Caco-2 (cell line): ENCODE data around the gene LGALS14. TPM values are rescaled to one million over a fixed set of nuclear protein-coding genes. Genes with fewer than 3 reads are reported as not detected.

ENCODE experiments used
- BruUV-seq: library from RNA; stranded (reverse); fragments of 400-500 nt; replicated peaks from 2 replicates; lab custom pipeline; 2021; lab: Mats Ljungman, UMichigan
- CTCF ChIA-PET: fragments of 300-600 bp; sonication (Branson Sonifier 250); formaldehyde crosslinking; loops from one replicate; lab custom pipeline; 2022; ENCODE audit warnings: antibody characterized with exemption; lab: Charles Lee
- POLR2A ChIA-PET: fragments of 300-600 bp; sonication (Branson Sonifier 250); formaldehyde crosslinking; loops from one replicate; lab custom pipeline; 2022; ENCODE audit warnings: antibody characterized with exemption; lab: Charles Lee
- DNase-seq, 2 experiments: peaks; one replicate each; pipeline versions ENCODE4 v3.0.0 to v3.0.0-alpha.2; 2020 to 2022
- H3K27me3 ChIP-seq: replicated peaks from 2 replicates; pipeline ENCODE4 v1.6.0; 2011; ENCODE audit warnings: low read length; ENCODE audit not compliant: control insufficient read depth, insufficient read depth
- H3K36me3 ChIP-seq: 2 replicates; pipeline ENCODE4 v1.5.1; 2011; ENCODE audit warnings: low read length; ENCODE audit not compliant: control insufficient read depth, insufficient read depth
- H3K4me1 ChIP-seq: fragments of 250-450 bp; sonication (Bioruptor Pico); 2 replicates; pipeline ENCODE4 v1.5.1; 2020; ENCODE audit warnings: mild to moderate bottlenecking
- H3K4me3 ChIP-seq: 2 replicates; pipeline ENCODE4 v1.5.1; 2011; ENCODE audit warnings: low read depth, mild to moderate bottlenecking, control low read depth, low read length
- H3K9me3 ChIP-seq: fragments of 250-450 bp; sonication (Bioruptor Pico); 2 replicates; pipeline ENCODE4 v1.5.1; 2020; ENCODE audit warnings: mild to moderate bottlenecking, moderate library complexity
- H3K27ac Mint-ChIP-seq: one replicate; pipeline ENCODE4 v1.8.0; 2022; ENCODE audit warnings: mixed read lengths; ENCODE audit not compliant: unreplicated experiment
- H3K27me3 Mint-ChIP-seq: one replicate; pipeline ENCODE4 v1.8.0; 2022; ENCODE audit warnings: mixed read lengths; ENCODE audit not compliant: insufficient read depth, unreplicated experiment
- H3K36me3 Mint-ChIP-seq: one replicate; pipeline ENCODE4 v1.8.0; 2022; ENCODE audit warnings: mild to moderate bottlenecking, mixed read lengths; ENCODE audit not compliant: insufficient read depth, unreplicated experiment
- H3K4me1 Mint-ChIP-seq: one replicate; pipeline ENCODE4 v1.8.0; 2022; ENCODE audit warnings: low read depth, mixed read lengths; ENCODE audit not compliant: unreplicated experiment
- H3K4me3 Mint-ChIP-seq: one replicate; pipeline ENCODE4 v1.8.0; 2022; ENCODE audit warnings: mild to moderate bottlenecking, moderate library complexity, mixed read lengths; ENCODE audit not compliant: unreplicated experiment
- H3K9me3 Mint-ChIP-seq: one replicate; pipeline ENCODE4 v1.8.0; 2022; ENCODE audit warnings: mixed read lengths; ENCODE audit not compliant: unreplicated experiment
- CTCF ChIP-seq, 2 experiments: fragments of 200-600 bp in 1 of 2; IDR thresholded peaks; 1 replicate in 1 of 2; 2 replicates in 1 of 2; pipeline versions ENCODE4 v1.5.1 to v1.8.0; 2011 to 2022; ENCODE audit warnings: antibody characterized with exemption in 1 of 2, control low read depth in 1 of 2, inconsistent platforms in 1 of 2, low read depth in 1 of 2, low read length in 1 of 2, mild to moderate bottlenecking in 1 of 2, moderate library complexity in 1 of 2; ENCODE audit not compliant: insufficient read depth in 1 of 2, severe bottlenecking in 1 of 2, unreplicated experiment in 1 of 2
- intact Hi-C: fragments of 100-400 bp; cut with micrococcal nuclease; formaldehyde crosslinking; loops from one replicate; pipeline ENCODE4 v1.10.0; 2022; ENCODE audit not compliant: unreplicated experiment
- total RNA-seq: library from RNA; stranded (reverse); gene quantifications from 2 replicates; pipeline ENCODE4 v1.2.3, GENCODE V29; 2022

LGALS14 gene
- total RNA-seq, 1 experiment from 2014 or later: 1.2 TPM

GRCh38 chr19:39705578-39706188, 1.4 kb downstream of the LGALS14 start:
- no peak overlapping the region for H3K4me3 ChIP-seq
- POLR2A ChIA-PET: no interaction called here
- Mint-ChIP-seq H3K27ac (no peak overlapping the region), H3K4me3 (no peak overlapping the region), H3K4me1 (peaks cover 31% of the 10 kb centered on the region), H3K36me3 (no peaks in the 10 kb centered on the region), H3K27me3 (no peaks in the 10 kb centered on the region), H3K9me3 (no peaks in the 10 kb centered on the region)
- no peak for TF ChIP-seq CTCF (IDR thresholded peaks at IDR 0.05; ENCODE audit: insufficient read depth in 1 of 2, low read depth in 1 of 2, low read length in 1 of 2, severe bottlenecking in 1 of 2, unreplicated experiment in 1 of 2)
- CTCF ChIA-PET: no interaction called here
- no peak for DNase-seq
- H3K36me3 ChIP-seq: no peaks in the 10 kb centered on the region
- H3K4me1 ChIP-seq: peaks cover 21% of the 10 kb centered on the region
- H3K27me3 ChIP-seq: no peaks in the 10 kb centered on the region
- BruUV-seq: no TSS peak
- intact Hi-C loops: no loop called here
- no peaks in the 10 kb centered on the region; the same call in 1 of the 2 replicates for H3K9me3 ChIP-seq

- Histone ChIP-seq H3K9me3 (no peaks in the 10 kb centered on the region), H3K4me3 (no peak overlapping the region), H3K27me3 (no peaks in the 10 kb centered on the region), H3K36me3 (no peaks in the 10 kb centered on the region), H3K4me1 (peaks cover 21% of the 10 kb centered on the region)
- no peak overlapping the region for H3K4me3 Mint-ChIP-seq
- H3K27me3 Mint-ChIP-seq: no peaks in the 10 kb centered on the region
- H3K27ac Mint-ChIP-seq: no peak overlapping the region
- H3K9me3 Mint-ChIP-seq: no peaks in the 10 kb centered on the region
- CTCF ChIA-PET: no interaction called here
- BruUV-seq: no TSS peak
- no peak for DNase-seq
- POLR2A ChIA-PET: no interaction called here
- peaks cover 31% of the 10 kb centered on the region for H3K4me1 Mint-ChIP-seq
- H3K36me3 Mint-ChIP-seq: no peaks in the 10 kb centered on the region
- intact Hi-C loops: no loop called here
- no peak for TF ChIP-seq CTCF (IDR thresholded peaks at IDR 0.05; ENCODE audit: insufficient read depth in 1 of 2, low read depth in 1 of 2, low read length in 1 of 2, severe bottlenecking in 1 of 2, unreplicated experiment in 1 of 2)
These were observed 4.3 kb downstream of the LGALS14 start for GRCh38 chr19:39708594-39708993.

GRCh38 chr19:39709026-39709872, 5.0 kb downstream of the LGALS14 start:
- H3K27me3 ChIP-seq: no peaks in the 10 kb centered on the region
- H3K27me3 Mint-ChIP-seq: no peaks in the 10 kb centered on the region

More at GRCh38 chr19:39709026-39709872, 5.0 kb downstream of the LGALS14 start:
- no TSS peak for BruUV-seq
- H3K9me3 ChIP-seq: no peaks in the 10 kb centered on the region
- H3K4me3 Mint-ChIP-seq: no peak overlapping the region
- POLR2A ChIA-PET: no interaction called here
- H3K4me1 Mint-ChIP-seq: peaks cover 26% of the 10 kb centered on the region
- no peaks in the 10 kb centered on the region for H3K36me3 ChIP-seq
- intact Hi-C loops: no loop called here
- DNase-seq: peak in 1 of 2 experiments; percentile 37
- H3K4me1 ChIP-seq: peaks cover 21% of the 10 kb centered on the region
- no peaks in the 10 kb centered on the region for H3K36me3 Mint-ChIP-seq
- CTCF ChIA-PET: no interaction called here
- no peak overlapping the region for H3K4me3 ChIP-seq
- H3K27ac Mint-ChIP-seq: no peak overlapping the region
- TF ChIP-seq CTCF (IDR thresholded peaks at IDR 0.05; ENCODE audit: insufficient read depth in 1 of 2, low read depth in 1 of 2, low read length in 1 of 2, severe bottlenecking in 1 of 2, unreplicated experiment in 1 of 2): no peak
- H3K9me3 Mint-ChIP-seq: no peaks in the 10 kb centered on the region
